ENCODE data around the gene RTL10.

Gene RTL10

GRCh38 chr22:19811211-19811621 lies 43.5 kb downstream of the RTL10 start:
- no peak for DNase-seq (ENCODE audit: low read depth in 2 of 2, low spot score in 1 of 2)

- no peak for DNase-seq (ENCODE audit: low read depth in 2 of 2, low spot score in 1 of 2)
These were observed 44.1 kb downstream of the RTL10 start for GRCh38 chr22:19810381-19811201.

DNA sequence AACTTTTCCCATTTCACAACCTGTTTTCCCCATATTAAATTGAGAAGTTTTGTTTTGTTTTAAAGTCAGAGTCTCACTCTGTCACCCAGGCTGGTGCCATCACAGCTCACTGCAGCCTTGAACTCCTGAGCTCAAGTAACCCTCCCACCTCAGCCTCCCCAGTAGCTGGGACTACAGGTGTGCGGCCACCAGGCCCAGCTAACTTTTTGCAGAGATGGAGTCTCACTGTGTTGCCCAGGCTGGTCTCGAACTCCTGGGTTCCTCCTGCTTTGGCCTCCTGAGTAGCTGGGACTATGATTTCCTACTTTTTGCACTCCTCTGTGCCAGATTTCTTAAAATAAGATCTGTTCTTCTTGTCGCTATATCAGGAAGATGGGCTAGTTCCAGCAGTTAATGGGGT lies 44.9 kb downstream of the RTL10 start:
- DNase-seq (ENCODE audit: low read depth in 2 of 2, low spot score in 1 of 2), result no peak

- DNase-seq (ENCODE audit: low read depth in 2 of 2, low spot score in 1 of 2), result no peak
These were observed 45.7 kb downstream of the RTL10 start for GRCh38 chr22:19808873-19809478.

- DNase-seq (ENCODE audit: low read depth in 2 of 2, low spot score in 1 of 2), result no peak
These were observed 46.5 kb downstream of the RTL10 start for GRCh38 chr22:19807914-19808872.

GRCh38 chr22:19807161-19807913 lies 47.3 kb downstream of the RTL10 start:
- no peak for DNase-seq (ENCODE audit: low read depth in 2 of 2, low spot score in 1 of 2)

DNA sequence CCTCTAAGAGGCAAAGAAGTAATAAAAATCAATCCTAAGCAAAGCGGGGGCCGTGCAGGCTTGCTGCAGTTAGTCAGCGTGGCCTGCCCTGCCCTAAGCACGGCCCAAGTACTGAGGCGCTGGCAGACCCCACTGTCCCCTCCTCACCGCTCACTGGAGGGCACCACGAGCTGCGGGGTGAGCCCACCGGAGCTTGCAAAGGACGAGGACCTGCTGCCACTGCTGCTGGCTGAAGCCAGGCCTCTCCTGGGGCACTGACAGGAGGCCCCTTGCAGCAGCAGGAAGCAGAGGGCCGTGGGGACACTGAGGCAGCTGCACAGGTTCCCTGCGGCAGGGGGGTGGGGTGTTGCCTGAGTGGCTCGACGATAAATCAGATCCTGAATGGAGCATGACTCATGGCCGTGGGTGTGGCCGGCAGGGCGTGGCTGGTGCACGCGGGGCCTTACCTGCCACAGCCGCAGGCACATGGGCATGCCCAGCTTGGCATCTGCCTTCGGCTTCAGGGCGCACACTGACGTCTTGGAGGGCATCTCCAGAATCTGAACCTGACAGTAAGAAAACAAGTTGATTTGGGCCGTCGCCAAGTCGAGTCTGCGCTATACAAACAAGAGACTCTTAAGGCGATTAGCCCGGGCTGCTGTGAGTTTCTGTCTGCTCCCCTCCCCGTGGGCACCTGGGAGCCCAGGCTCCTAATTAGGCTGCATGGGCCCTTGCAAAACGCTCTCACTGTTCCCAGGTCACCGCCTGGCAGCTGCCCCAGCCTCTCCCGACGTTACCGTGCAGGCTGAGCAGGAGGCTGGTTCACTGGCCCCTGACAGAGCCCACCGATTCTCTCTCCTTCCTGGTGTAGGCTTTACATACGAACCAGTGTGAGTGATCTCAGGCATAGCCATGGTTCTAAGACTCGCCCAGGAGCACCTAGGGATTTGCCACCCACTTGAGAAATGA lies 48.2 kb downstream of the RTL10 start:
- DNase-seq (ENCODE audit: low read depth in 2 of 2, low spot score in 1 of 2), result no peak

DNA sequence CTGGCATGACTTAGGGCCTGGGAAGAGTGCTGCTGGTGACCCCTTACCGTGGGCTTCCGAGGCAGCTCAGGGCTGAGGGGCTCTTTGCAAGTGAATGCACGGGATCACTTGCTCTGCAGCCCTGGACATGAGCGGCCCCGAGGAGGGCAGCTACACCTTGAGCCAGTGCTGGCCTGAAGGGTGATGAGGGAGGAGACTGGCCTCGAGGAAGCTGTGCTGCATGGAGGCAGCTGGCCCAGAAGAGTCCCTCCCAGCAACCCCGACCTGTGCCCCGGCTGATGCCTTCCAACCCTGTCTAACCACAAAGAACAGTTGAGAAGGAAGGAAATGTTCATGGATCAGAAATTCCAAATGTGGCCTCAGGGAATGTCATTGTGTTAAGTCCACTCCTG lies 48.9 kb downstream of the RTL10 start:
- no peak for DNase-seq (ENCODE audit: low read depth in 2 of 2, low spot score in 1 of 2)
